Measurements from ENCODE around the gene GSK3B.

The GSK3B gene

GRCh38 chr3:120114376-120114775, 20.1 kb upstream of the GSK3B start:
- TF ChIP-seq, protein P1, sequence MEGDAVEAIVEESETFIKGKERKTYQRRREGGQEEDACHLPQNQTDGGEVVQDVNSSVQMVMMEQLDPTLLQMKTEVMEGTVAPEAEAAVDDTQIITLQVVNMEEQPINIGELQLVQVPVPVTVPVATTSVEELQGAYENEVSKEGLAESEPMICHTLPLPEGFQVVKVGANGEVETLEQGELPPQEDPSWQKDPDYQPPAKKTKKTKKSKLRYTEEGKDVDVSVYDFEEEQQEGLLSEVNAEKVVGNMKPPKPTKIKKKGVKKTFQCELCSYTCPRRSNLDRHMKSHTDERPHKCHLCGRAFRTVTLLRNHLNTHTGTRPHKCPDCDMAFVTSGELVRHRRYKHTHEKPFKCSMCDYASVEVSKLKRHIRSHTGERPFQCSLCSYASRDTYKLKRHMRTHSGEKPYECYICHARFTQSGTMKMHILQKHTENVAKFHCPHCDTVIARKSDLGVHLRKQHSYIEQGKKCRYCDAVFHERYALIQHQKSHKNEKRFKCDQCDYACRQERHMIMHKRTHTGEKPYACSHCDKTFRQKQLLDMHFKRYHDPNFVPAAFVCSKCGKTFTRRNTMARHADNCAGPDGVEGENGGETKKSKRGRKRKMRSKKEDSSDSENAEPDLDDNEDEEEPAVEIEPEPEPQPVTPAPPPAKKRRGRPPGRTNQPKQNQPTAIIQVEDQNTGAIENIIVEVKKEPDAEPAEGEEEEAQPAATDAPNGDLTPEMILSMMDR (IDR thresholded peaks at IDR 0.05; ENCODE audit: low read depth, low read length, missing control alignments), result no peak
- no peak for DNase-seq (ENCODE audit: low read depth)
- no peak overlapping the region for H3K4me3 ChIP-seq (ENCODE audit: low read depth, low read length)

DNA sequence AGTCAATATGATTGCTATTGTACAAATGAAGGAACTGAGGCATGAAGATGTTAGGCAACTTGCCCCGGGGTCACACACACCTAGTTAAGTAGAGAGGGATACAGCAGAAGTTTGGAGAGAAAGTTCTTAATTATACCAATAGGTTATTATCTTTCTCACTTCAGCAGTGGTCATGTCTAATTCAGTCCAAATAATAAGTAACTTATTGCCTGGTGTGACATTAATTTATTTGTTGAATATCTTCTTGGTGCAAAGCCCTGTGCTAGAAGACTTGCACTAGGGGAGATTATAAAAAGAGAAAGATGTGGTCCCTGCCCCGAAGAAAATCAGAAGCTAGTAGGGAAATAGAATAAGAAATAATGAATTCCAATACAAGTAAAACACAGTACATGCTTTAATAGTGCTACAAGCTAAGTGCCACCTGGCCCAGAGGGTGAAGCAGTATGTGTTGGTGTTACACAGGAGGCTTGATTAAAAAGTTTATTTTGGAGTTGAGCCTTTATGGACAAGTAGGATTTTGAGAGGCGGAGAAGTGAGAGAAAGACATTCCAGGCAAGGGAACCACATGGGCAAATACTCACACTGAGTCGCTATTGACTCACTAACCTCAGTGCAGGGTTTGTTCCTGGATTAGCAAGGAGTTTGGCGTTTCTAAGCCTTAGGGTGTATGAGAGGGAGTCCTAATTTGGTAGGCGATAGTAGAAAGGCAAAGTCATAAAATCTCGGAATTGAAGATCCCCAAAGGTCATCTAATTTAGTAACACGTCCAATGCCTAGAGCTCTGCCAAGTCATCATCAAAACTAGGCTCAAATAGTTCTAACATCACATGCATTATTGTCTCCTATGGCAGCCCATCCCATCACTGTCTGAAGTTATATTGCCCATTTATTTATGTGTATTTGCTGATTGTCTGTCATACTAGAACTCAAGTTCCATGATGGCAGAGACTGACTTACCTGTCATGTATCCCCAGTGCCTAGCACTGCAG, 19.2 kb upstream of the GSK3B start:
- no peak for DNase-seq (ENCODE audit: low read depth)
- no peak overlapping the region for H3K4me3 ChIP-seq (ENCODE audit: low read depth, low read length)
- TF ChIP-seq, protein P1 (IDR thresholded peaks at IDR 0.05; ENCODE audit: low read depth, low read length, missing control alignments), result no peak

- TF ChIP-seq, protein P1 (IDR thresholded peaks at IDR 0.05; ENCODE audit: low read depth, low read length, missing control alignments), result no peak
- no peak overlapping the region for H3K4me3 ChIP-seq (ENCODE audit: low read depth, low read length)
- no peak for DNase-seq (ENCODE audit: low read depth)
These were observed 17.7 kb upstream of the GSK3B start for GRCh38 chr3:120111898-120112297.

GRCh38 chr3:120103276-120103675, 9.0 kb upstream of the GSK3B start:
- DNase-seq (ENCODE audit: low read depth), result no peak
- H3K4me3 ChIP-seq (ENCODE audit: low read depth, low read length), result peak overlapping the region; percentile 27
- TF ChIP-seq, protein P1 (IDR thresholded peaks at IDR 0.05; ENCODE audit: low read depth, low read length, missing control alignments), result no peak

GRCh38 chr3:120102674-120103073, 8.4 kb upstream of the GSK3B start:
- peak overlapping the region; percentile 27; the same call in 1 of the 2 replicates for H3K4me3 ChIP-seq (ENCODE audit: low read depth, low read length)
- DNase-seq (ENCODE audit: low read depth), result no peak
- TF ChIP-seq, protein P1 (IDR thresholded peaks at IDR 0.05; ENCODE audit: low read depth, low read length, missing control alignments), result no peak

DNA sequence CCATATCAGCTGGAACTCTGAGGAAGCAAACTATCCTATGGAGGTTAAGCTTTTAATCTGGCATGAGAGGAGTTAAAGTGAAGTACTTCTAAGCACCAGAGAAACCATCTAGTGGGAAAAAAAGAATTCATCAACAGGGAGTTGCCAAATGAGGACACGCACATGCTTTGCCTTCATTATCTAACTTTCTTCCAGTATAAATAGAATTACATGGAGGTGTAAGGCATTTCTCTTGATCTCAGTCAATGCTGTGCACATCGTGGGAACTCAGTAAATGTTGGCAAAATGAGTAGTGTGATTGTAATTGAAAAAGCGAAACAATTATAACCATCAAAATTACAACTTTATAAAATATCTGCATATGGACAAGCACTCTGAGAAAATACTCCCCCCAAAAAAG, 8.0 kb upstream of the GSK3B start:
- TF ChIP-seq, protein P1 (IDR thresholded peaks at IDR 0.05; ENCODE audit: low read depth, low read length, missing control alignments), result no peak
- DNase-seq (ENCODE audit: low read depth), result no peak
- H3K4me3 ChIP-seq (ENCODE audit: low read depth, low read length), result no peak overlapping the region
